Stomach (tissue), 9 donors: ENCODE measurements around the gene CNOT6L. TPM values are rescaled to one million over a fixed set of nuclear protein-coding genes. Genes with fewer than 3 reads are reported as not detected.
"Not testable (repeated sequence)": the region's sequence is repeated elsewhere in the genome, so short reads cannot be mapped to it uniquely, and the experiment has no call there.

Source experiments
- DNase-seq, 2 donors: peaks; one replicate each; pipeline versions ENCODE4 v3.0.0 to v3.0.0-alpha.2; 2013 to 2019
- H3K27ac ChIP-seq, 5 donors: fragments of 200-600 bp in 4 of 5; sonication (generic) in 4 of 5; one replicate each; pipeline ENCODE4 v1.5.1; 2013 to 2019; ENCODE audit warnings: mild to moderate bottlenecking in 1 of 5, moderate library complexity in 1 of 5
- H3K27me3 ChIP-seq, 3 donors: fragments of 200-600 bp; sonication (generic); one replicate each; pipeline ENCODE4 v1.5.1; 2017 to 2019; ENCODE audit warnings: mixed run types in 1 of 3
- H3K36me3 ChIP-seq, 4 donors: fragments of 200-600 bp; sonication (generic); 1 replicate in 3 of 4; 2 replicates in 1 of 4; pipeline ENCODE4 v1.5.1; 2016 to 2019
- H3K4me1 ChIP-seq, 4 donors: fragments of 200-600 bp; sonication (generic); one replicate each; pipeline ENCODE4 v1.5.1; 2016 to 2019
- H3K4me3 ChIP-seq, 4 donors: fragments of 200-600 bp; sonication (generic) in 3 of 4; one replicate each; pipeline ENCODE4 v1.5.1; 2016 to 2019; ENCODE audit warnings: mild to moderate bottlenecking in 1 of 4
- H3K9me3 ChIP-seq, 4 donors: fragments of 200-600 bp; sonication (generic); one replicate each; pipeline ENCODE4 v1.5.1; 2016 to 2019
- EP300 ChIP-seq: sonication (generic); formaldehyde crosslinking; IDR thresholded peaks from one replicate; pipeline ENCODE4 v1.6.1; 2017; ENCODE audit warnings: antibody characterized with exemption
- POLR2A ChIP-seq, 4 donors: fragments of 450-650 bp; IDR thresholded peaks; one replicate each; pipeline ENCODE4 v1.6.1; 2016; ENCODE audit warnings: antibody characterized with exemption in 4 of 4, control low read depth in 2 of 4, mild to moderate bottlenecking in 1 of 4, moderate library complexity in 1 of 4
- POLR2AphosphoS5 ChIP-seq, 3 donors: sonication (generic); formaldehyde crosslinking; IDR thresholded peaks; one replicate each; pipeline ENCODE4 v1.6.1; 2016; ENCODE audit warnings: antibody characterized with exemption in 3 of 3
- WGBS, 5 donors: extraction: QIAGEN DNeasy Blood & Tissue Kit in 3 of 5; methylation state at CpG; one replicate each; pipeline versions ENCODE4 v1.1.5 to v1.1.7; 2013 to 2018; 5-methylcytosine and 5-hydroxymethylcytosine counted together
- intact Hi-C: fragments of 100-400 bp; cut with DNase I; formaldehyde crosslinking; loops from one replicate; pipeline ENCODE4 v1.15.1; 2023; ENCODE audit warnings: low total_unique reads
- polyA plus RNA-seq, 3 donors: library from polyadenylated mRNA; stranded (reverse); fragments of 200-250 nt; gene quantifications; one replicate each; pipeline ENCODE4 v1.2.3, GENCODE V29; 2013
- total RNA-seq, 5 donors: library from RNA; depleted of rRNA; stranded (reverse); fragments of >200 nt; gene quantifications; one replicate each; pipeline versions ENCODE4 v1.1.0 to v1.2.3, GENCODE V29; 2014 to 2016
- TF ChIP-seq, protein P1 (sequence below), 7 experiments: fragments of 450-650 bp in 4 of 7; fragments of 200-600 bp in 3 of 7; sonication (generic) in 3 of 7; IDR thresholded peaks; one replicate each; pipeline ENCODE4 v1.5.1; 2016 to 2019; ENCODE audit warnings: antibody characterized with exemption in 7 of 7, control low read depth in 2 of 7, mild to moderate bottlenecking in 1 of 7
- donor health status: healthy with polysubstance abuse.
- donor health status: Bipolar disorder and iron deficiency.
- donor health status: healthy.

CNOT6L gene
- total and polyA plus RNA-seq, 8 donors = 4.6 to 74.5 (median 7.4) TPM

DNA sequence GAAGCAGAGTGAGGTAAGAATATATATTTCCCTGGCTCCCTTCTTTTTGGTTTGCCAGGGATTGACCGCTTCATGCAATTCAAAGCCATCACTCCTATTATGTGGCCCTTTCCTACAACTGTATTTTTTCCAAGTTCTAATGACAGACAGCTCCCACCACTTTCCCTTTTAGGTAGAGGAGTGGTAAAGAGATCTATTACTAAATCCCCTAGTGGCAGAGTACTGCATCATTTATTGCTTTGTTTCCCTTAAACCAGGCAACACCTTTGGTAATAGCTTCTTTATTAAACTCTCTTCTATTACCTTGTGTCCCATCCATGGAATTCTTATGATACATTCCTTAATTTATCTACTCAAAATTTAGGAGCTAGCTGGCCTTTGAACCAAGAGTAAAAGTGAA lies 90.7 kb downstream of the CNOT6L start:
- peaks cover 7 to 84% (median 81%) of the 10 kb centered on the region in 4 donors for H3K36me3 ChIP-seq

DNA sequence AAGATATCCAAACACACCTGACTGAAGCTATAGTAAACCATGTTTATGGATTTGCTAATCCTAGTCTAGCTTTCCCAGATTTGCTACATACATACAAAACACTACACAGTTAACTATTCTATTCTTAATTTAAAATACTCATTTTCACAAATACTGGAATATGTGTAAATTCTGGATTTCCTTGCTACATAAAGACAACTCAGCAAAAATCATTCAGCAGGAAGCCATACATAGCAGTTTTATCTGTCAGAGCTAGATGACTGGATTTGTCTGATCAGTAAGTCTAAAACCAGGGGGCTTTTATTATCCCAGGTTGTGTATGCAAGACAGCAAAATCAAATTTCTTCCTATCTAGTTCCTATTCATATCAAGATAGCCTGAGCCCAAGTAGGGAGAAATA lies 98.1 kb downstream of the CNOT6L start:
- Histone ChIP-seq H3K9me3 (no peaks in the 10 kb centered on the region), H3K4me3 (no peak overlapping the region), H3K27ac (no peak overlapping the region), H3K4me1 (no peaks in the 10 kb centered on the region), H3K27me3 (no peaks in the 10 kb centered on the region), H3K36me3 (peaks cover 0 to 71% (median 69%) of the 10 kb centered on the region in 4 donors)
- TF ChIP-seq POLR2A (IDR thresholded peaks at IDR 0.05) (no peak), EP300 (no peak), POLR2AphosphoS5 (IDR thresholded peaks at IDR 0.05) (no peak)
- TF ChIP-seq, protein P1, sequence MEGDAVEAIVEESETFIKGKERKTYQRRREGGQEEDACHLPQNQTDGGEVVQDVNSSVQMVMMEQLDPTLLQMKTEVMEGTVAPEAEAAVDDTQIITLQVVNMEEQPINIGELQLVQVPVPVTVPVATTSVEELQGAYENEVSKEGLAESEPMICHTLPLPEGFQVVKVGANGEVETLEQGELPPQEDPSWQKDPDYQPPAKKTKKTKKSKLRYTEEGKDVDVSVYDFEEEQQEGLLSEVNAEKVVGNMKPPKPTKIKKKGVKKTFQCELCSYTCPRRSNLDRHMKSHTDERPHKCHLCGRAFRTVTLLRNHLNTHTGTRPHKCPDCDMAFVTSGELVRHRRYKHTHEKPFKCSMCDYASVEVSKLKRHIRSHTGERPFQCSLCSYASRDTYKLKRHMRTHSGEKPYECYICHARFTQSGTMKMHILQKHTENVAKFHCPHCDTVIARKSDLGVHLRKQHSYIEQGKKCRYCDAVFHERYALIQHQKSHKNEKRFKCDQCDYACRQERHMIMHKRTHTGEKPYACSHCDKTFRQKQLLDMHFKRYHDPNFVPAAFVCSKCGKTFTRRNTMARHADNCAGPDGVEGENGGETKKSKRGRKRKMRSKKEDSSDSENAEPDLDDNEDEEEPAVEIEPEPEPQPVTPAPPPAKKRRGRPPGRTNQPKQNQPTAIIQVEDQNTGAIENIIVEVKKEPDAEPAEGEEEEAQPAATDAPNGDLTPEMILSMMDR (IDR thresholded peaks at IDR 0.05) = no peak
- no peak for DNase-seq
- intact Hi-C loops = no loop called here

More for the DNA sequence above, 90.7 kb downstream of the CNOT6L start:
- intact Hi-C loops = no loop called here
- no peak for DNase-seq
- no peaks in the 10 kb centered on the region for H3K27me3 ChIP-seq
- H3K4me1 ChIP-seq = peaks cover 0 to 6% (median 0%) of the 10 kb centered on the region in 4 donors
- no peak for TF ChIP-seq POLR2AphosphoS5 (IDR thresholded peaks at IDR 0.05)
- TF ChIP-seq, protein P1 (IDR thresholded peaks at IDR 0.05) = peak in 1 of 7 experiments; percentile 12
- H3K27ac ChIP-seq = no peak overlapping the region
- H3K4me3 ChIP-seq = no peak overlapping the region
- 96 to 100% (median 100%) methylated on average over 1 of the region's 1 CpG for WGBS, 5 donors
- no peaks in the 10 kb centered on the region for H3K9me3 ChIP-seq

DNA sequence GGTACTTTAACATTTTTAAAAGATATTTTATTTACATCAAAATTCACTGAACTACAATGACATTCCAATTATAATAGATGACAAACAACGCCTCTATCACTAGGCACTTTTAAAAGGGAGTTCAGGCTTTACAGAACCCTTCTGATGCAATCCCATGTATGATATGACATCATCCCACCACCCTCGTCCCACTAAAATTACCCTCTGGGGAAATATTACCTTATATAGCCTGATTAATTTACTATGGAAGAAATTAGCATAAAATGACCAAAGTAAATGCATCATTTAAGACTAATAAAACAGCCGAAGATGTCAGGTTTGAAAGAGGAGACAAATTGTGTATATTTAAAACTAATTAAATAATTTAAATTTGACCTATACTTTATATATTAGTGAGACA lies 100.7 kb downstream of the CNOT6L start:
- H3K4me1 ChIP-seq, H3K9me3 ChIP-seq, DNase-seq, intact Hi-C loops, H3K27ac ChIP-seq, H3K4me3 ChIP-seq, H3K27me3 ChIP-seq: not testable (repeated sequence)
- WGBS, 5 donors = 76 to 88% (median 83%) methylated on average over 2 to 3 of the region's 3 CpGs
- H3K36me3 ChIP-seq = peaks cover 0 to 52% (median 45%) of the 10 kb centered on the region in 4 donors

DNA sequence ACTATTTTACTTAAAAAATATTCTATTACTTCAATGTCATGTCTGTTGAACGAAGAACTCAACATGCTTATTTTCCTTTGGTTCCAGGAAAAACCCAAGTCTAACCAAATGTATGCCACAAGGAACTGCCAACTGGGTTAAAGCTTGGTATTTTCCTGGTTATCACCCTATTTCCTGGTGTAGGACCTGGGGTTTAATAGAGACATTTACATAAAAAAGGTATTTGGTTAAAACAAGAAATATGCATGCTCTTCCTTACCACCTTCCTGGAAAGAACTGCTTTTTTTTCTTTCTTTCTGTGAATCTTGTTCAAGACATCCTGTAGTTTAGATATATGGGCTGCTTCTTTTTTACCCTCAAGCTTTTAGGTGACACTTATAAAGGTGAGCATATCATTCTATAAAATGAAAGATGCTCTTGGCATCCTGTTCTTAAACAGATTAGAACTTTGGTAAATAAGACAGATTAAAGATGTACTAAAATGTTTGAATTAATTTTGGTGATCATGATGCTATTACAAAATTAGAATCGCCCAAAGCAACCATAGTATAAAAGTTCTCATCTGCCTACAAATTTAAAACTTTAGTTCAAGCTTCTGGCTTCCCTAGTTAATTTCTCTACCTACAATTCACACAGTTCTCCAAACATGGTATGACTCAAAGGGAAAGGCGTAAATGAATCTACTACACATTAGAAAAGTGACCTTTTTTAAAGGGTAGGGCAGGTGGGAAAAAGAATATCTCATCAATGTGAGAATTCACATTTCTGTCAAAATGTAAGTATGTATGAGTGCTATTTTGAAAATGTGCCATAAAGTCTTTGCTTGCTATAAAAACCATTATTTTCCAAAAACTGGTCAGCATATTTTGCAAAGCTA lies 103.5 kb downstream of the CNOT6L start:
- H3K27ac ChIP-seq = no peak overlapping the region
- no peaks in the 10 kb centered on the region for H3K9me3 ChIP-seq
- H3K4me1 ChIP-seq = peaks cover 0 to 7% (median 0%) of the 10 kb centered on the region in 4 donors
- H3K27me3 ChIP-seq = no peaks in the 10 kb centered on the region
- intact Hi-C loops = no loop called here
- H3K36me3 ChIP-seq = peaks cover 0 to 38% (median 27%) of the 10 kb centered on the region in 4 donors
- TF ChIP-seq, protein P1 (IDR thresholded peaks at IDR 0.05) = no peak
- 91 to 95% (median 92%) methylated on average over 3 of the region's 3 CpGs for WGBS, 5 donors
- no peak overlapping the region for H3K4me3 ChIP-seq
- no peak for DNase-seq

DNA sequence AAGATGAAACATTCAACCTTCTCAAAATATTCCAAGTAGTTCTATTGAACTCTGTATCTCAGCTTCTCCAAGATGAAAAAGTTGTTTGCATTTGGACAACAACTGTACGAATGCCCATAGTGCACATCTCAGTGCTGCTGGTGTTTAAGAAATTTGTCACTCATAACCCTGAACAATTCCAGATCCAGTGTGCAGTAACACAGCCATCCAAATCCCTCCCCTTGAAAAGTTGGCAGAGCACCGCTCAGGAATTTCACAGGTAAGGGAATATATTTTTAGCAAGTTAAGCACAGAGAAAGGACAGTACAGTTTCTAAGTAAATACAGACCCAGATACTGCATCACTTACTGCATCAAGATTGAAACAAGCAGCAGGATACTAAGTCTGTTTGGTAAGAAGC lies 104.7 kb downstream of the CNOT6L start:
- Histone ChIP-seq H3K9me3 (no peaks in the 10 kb centered on the region), H3K36me3 (peaks cover 0 to 27% (median 16%) of the 10 kb centered on the region in 4 donors), H3K4me1 (peaks cover 0 to 7% (median 0%) of the 10 kb centered on the region in 4 donors), H3K27me3 (no peaks in the 10 kb centered on the region), H3K27ac (peak overlapping the region in 1 of 5 donors; percentile 44), H3K4me3 (no peak overlapping the region)
- TF ChIP-seq, protein P1 (IDR thresholded peaks at IDR 0.05) = no peak
- TF ChIP-seq POLR2A (IDR thresholded peaks at IDR 0.05) = no peak
- TF ChIP-seq EP300 = no peak
- TF ChIP-seq POLR2AphosphoS5 (IDR thresholded peaks at IDR 0.05) = no peak
- no peak for DNase-seq
- intact Hi-C loops = no loop called here
- WGBS, 5 donors = 39 to 61% (median 45%) methylated on average over 2 of the region's 2 CpGs
